H1 (cell line): ENCODE data around the gene VDR. TPM values are rescaled to one million over a fixed set of nuclear protein-coding genes. Genes with fewer than 3 reads are reported as not detected.

Experiments
- BACH1 ChIP-seq: IDR thresholded peaks from 2 replicates; pipeline ENCODE4 v1.6.1; 2012; ENCODE audit warnings: low read length, improper control_type of control experiment
- EZH2 ChIP-seq: fragments of 200-600 bp; sonication (generic); IDR thresholded peaks from 2 replicates; pipeline ENCODE4 v1.7.1; 2012; ENCODE audit warnings: low read depth, mild to moderate bottlenecking, moderate library complexity, low read length, inconsistent platforms; ENCODE audit not compliant: severe bottlenecking
- RAD21 ChIP-seq, 2 experiments: IDR thresholded peaks in 1 of 2; conservative IDR thresholded peaks in 1 of 2; 2 replicates each; pipeline ENCODE4 v1.6.1; 2011; ENCODE audit warnings: low read depth in 2 of 2, low read length in 2 of 2, improper control_type of control experiment in 1 of 2, inconsistent platforms in 1 of 2, mild to moderate bottlenecking in 1 of 2, moderate library complexity in 1 of 2
- polyA plus RNA-seq, 7 experiments: library from polyadenylated mRNA; depleted of rRNA in 3 of 7; stranded (reverse) in 5 of 7; unstranded in 2 of 7; fragments of >200 nt in 5 of 7; fragments of 200-250 nt in 2 of 7; gene quantifications; 1 replicate in 5 of 7; 2 replicates in 1 of 7; 4 replicates in 1 of 7; pipeline versions ENCODE4 v1.2.1 to v1.2.3, GENCODE V29; 2011 to 2013; ENCODE audit warnings: missing spikeins in 2 of 7, mixed read lengths in 2 of 7
- total RNA-seq: library from RNA; stranded (reverse); fragmentation: NEBNext Ultra II Directional; extraction: Animal tissue kit (Norgen Biotek cat#: 25700); gene quantifications from 2 replicates; pipeline ENCODE4 v1.2.1, GENCODE V29; 2021

VDR gene
- total and polyA plus RNA-seq, 2 of the 8 experiments (the other 6 are each of a cell fraction or from before 2014, with no cell fraction given): 0.44 to 0.65 TPM

- no peak for TF ChIP-seq BACH1
- no peak for TF ChIP-seq EZH2
- no peak for TF ChIP-seq RAD21 (IDR thresholded peaks at IDR 0.05 in 1 of 2, conservative IDR thresholded peaks at IDR 0.05 in 1 of 2; ENCODE audit: low read depth in 2 of 2, low read length in 2 of 2)
Observed at GRCh38 chr12:47851303-47851952, 53.4 kb downstream of the VDR start (continued).
